ENCODE data around the gene RNASEH2B.

The RNASEH2B gene

DNA sequence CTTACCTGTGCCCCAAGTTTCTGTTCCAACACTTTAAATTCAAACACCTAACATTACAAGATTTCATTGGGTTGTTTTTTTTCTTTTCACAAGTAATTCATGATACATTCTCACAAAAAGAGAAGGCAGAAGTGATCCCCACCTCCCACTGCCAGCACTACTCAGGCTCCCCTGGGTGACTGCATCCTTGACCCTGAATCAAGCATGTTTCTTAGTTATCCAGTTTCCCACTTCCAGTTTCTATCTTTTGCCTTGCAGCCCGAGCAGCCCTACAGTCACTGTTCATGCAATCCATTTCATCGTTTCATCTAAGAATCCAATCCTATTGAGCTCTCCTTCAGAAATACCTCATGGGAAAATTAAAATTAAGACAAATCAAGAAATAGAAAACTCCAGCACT lies 61.4 kb downstream of the RNASEH2B start:
- DNase-seq (ENCODE audit: low read depth), result no peak
- no peak for TF ChIP-seq POLR2A (IDR thresholded peaks at IDR 0.05; ENCODE audit: extremely low read depth, insufficient read length)
- TF ChIP-seq MYC (IDR thresholded peaks at IDR 0.05; ENCODE audit: low read depth, low read length), result no peak
- TF ChIP-seq, protein P1, sequence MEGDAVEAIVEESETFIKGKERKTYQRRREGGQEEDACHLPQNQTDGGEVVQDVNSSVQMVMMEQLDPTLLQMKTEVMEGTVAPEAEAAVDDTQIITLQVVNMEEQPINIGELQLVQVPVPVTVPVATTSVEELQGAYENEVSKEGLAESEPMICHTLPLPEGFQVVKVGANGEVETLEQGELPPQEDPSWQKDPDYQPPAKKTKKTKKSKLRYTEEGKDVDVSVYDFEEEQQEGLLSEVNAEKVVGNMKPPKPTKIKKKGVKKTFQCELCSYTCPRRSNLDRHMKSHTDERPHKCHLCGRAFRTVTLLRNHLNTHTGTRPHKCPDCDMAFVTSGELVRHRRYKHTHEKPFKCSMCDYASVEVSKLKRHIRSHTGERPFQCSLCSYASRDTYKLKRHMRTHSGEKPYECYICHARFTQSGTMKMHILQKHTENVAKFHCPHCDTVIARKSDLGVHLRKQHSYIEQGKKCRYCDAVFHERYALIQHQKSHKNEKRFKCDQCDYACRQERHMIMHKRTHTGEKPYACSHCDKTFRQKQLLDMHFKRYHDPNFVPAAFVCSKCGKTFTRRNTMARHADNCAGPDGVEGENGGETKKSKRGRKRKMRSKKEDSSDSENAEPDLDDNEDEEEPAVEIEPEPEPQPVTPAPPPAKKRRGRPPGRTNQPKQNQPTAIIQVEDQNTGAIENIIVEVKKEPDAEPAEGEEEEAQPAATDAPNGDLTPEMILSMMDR (IDR thresholded peaks at IDR 0.05; ENCODE audit: low read depth, low read length), result no peak
- TF ChIP-seq, protein P2, sequence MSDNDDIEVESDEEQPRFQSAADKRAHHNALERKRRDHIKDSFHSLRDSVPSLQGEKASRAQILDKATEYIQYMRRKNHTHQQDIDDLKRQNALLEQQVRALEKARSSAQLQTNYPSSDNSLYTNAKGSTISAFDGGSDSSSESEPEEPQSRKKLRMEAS (IDR thresholded peaks at IDR 0.05; ENCODE audit: low read depth, low read length), result no peak

DNA sequence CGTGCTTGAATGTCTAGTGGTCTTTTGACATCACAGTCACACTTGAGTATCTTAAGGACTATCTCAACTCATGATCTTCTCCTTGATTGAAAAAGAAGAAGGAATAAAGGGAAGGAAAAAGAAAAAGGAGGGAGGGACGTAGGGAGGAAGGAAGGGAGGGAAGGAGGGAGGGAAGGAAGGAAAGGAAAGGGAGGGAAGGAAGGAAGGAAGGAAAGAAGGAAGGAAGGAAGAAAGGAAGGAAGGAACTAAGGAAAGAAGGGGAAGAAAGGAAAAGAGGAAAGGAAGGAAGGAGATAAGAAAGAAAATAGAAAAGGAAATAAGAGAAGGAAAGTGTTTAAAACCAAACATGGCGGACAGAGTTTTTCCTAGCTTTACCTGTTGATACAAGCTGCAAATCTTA lies 64.7 kb downstream of the RNASEH2B start:
- no peak overlapping the region for H3K4me3 ChIP-seq (ENCODE audit: low read depth, low read length)
- TF ChIP-seq, protein P2 (IDR thresholded peaks at IDR 0.05; ENCODE audit: low read depth, low read length), result no peak
- TF ChIP-seq MYC (IDR thresholded peaks at IDR 0.05; ENCODE audit: low read depth, low read length) (no peak), POLR2A (IDR thresholded peaks at IDR 0.05; ENCODE audit: extremely low read depth, insufficient read length) (no peak)
- TF ChIP-seq, protein P1 (IDR thresholded peaks at IDR 0.05; ENCODE audit: low read depth, low read length), result no peak
- no peak for DNase-seq (ENCODE audit: low read depth)

More for the DNA sequence above, 61.4 kb downstream of the RNASEH2B start:
- no peak overlapping the region for H3K4me3 ChIP-seq (ENCODE audit: low read depth, low read length)

DNA sequence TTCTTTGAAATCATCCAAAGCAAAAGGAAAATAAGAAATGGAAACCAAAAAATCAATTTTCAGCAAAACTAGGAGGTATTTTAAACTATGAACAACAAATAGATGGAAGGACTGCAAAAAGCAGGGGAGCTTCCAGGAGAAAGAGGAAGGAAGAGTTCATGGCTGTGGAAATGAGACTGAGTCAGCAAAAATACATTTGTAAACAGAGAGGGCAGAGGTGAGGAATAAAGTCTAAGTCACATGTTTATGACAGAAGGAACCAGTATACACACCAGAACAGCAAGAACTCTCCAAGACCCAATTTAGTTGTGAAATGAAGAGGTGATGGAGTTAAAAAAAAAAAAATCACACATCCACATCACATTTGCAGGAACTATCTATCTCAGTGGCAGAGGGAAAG lies 69.6 kb downstream of the RNASEH2B start:
- TF ChIP-seq POLR2A (IDR thresholded peaks at IDR 0.05; ENCODE audit: extremely low read depth, insufficient read length), result no peak
- TF ChIP-seq, protein P2 (IDR thresholded peaks at IDR 0.05; ENCODE audit: low read depth, low read length), result no peak
- TF ChIP-seq, protein P1 (IDR thresholded peaks at IDR 0.05; ENCODE audit: low read depth, low read length), result no peak
- TF ChIP-seq MYC (IDR thresholded peaks at IDR 0.05; ENCODE audit: low read depth, low read length), result no peak
- DNase-seq (ENCODE audit: low read depth), result peak; percentile 44
- H3K4me3 ChIP-seq (ENCODE audit: low read depth, low read length), result no peak overlapping the region

DNA sequence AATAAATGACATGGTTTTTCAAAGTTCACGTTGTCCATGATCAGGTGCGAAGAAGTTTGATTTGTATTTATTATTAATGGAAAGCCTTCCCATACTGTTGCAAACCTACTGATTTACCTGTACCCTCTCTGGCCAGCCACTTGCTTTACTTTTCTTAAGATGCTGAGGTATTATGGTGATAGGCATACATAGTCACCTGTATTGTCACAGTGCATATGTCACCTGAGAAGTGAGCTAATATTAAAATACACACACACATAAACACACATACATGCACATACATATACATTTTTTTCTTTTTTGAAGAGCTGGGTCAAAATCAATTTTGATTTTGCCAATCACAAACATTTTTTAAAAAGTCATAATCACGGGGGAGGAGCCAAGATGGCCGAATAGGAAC lies 72.1 kb downstream of the RNASEH2B start:
- no peak overlapping the region for H3K4me3 ChIP-seq (ENCODE audit: low read depth, low read length)

DNA sequence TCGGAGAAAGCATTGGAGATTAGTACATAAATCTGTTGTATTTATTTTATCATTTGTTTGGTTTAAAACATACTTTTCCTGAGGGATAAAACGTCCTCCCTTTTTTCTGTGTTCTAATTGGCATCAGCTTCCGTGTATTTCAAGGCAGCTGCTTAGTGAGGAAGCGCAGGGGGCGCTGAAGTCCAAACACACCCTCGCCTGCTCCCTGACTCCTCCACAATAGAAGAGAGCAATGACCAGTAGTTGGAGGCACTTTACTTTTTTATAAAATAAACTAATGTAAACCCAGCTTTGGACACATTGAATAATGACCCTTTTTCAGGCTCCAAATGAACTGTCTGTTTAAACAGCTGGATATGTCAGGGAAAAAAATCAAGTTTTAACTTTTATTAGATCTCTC lies 79.9 kb downstream of the RNASEH2B start:
- no peak for TF ChIP-seq MYC (IDR thresholded peaks at IDR 0.05; ENCODE audit: low read depth, low read length)
- DNase-seq (ENCODE audit: low read depth), result no peak

More for the DNA sequence above, 72.1 kb downstream of the RNASEH2B start:
- DNase-seq (ENCODE audit: low read depth), result no peak
- TF ChIP-seq MYC (IDR thresholded peaks at IDR 0.05; ENCODE audit: low read depth, low read length) (no peak), POLR2A (IDR thresholded peaks at IDR 0.05; ENCODE audit: extremely low read depth, insufficient read length) (no peak)
- TF ChIP-seq, protein P2 (IDR thresholded peaks at IDR 0.05; ENCODE audit: low read depth, low read length), result no peak
- TF ChIP-seq, protein P1 (IDR thresholded peaks at IDR 0.05; ENCODE audit: low read depth, low read length), result no peak

DNA sequence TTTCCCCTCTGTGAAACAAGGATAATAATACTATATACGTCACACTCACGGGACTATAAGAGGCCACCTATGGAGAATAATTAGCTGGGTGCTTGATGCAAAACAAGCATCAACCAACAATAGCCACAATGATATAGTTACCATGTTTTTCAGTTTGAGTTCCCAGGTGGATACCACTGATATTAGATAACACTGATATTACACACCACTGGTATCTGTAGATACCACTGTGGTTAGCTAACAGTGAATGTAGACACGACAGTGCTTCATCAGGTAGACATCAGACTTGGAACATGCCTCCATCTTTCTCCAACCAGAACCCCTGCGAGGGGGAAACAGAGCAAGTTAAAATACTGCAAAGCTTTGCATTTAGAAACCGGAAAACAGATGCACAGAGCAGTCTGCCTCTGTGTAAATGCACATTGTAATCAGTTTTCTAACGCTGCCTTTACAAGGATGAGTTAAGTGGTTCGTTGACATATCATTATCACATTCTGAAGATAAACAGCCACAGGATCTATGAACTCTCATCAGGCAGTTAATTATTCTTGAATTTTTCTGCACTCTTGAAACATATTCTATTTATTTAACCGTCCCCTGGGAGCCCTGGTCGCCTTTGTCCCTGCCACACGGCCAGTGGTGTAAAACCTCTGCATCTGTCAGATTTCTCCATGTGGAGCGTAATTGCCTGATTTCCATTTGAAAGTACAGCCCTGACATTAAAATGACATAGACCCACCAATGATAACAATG lies 80.7 kb downstream of the RNASEH2B start:
- H3K4me3 ChIP-seq (ENCODE audit: low read depth, low read length), result no peak overlapping the region
- TF ChIP-seq POLR2A (IDR thresholded peaks at IDR 0.05; ENCODE audit: extremely low read depth, insufficient read length) (no peak), MYC (IDR thresholded peaks at IDR 0.05; ENCODE audit: low read depth, low read length) (no peak)
- TF ChIP-seq, protein P2 (IDR thresholded peaks at IDR 0.05; ENCODE audit: low read depth, low read length), result no peak
- DNase-seq (ENCODE audit: low read depth), result no peak

More for the DNA sequence above, 79.9 kb downstream of the RNASEH2B start:
- no peak overlapping the region for H3K4me3 ChIP-seq (ENCODE audit: low read depth, low read length)

All from NB4 (cell line).